PFSK-1 (cell line): Measurements from ENCODE around the gene ENOPH1.

ENCODE experiments used
- FOXP2 ChIP-seq: optimal IDR thresholded peaks from 2 replicates; pipeline ENCODE3; 2011; ENCODE audit warnings: borderline replicate concordance, control low read depth, inconsistent platforms; ENCODE audit not compliant: insufficient read depth; ENCODE audit errors: extremely low read length, extremely low read depth
- POLR2AphosphoS5 ChIP-seq: IDR thresholded peaks from 2 replicates; pipeline ENCODE4 v1.6.1; 2012; ENCODE audit warnings: low read depth, mild to moderate bottlenecking, control low read depth, low read length, moderate library complexity
- REST ChIP-seq, 2 experiments: IDR thresholded peaks; 2 replicates each; pipeline versions ENCODE4 v1.6.1 to v1.8.0; 2011 to 2012; ENCODE audit warnings: low read depth in 2 of 2, low read length in 2 of 2, control low read depth in 1 of 2, inconsistent platforms in 1 of 2, mild to moderate bottlenecking in 1 of 2, moderate library complexity in 1 of 2; ENCODE audit not compliant: insufficient read depth in 1 of 2
- SIN3A ChIP-seq: IDR thresholded peaks from 2 replicates; pipeline ENCODE4 v1.6.1; 2012; ENCODE audit warnings: mild to moderate bottlenecking, low read length, moderate library complexity, borderline replicate concordance; ENCODE audit not compliant: insufficient read depth
- TAF1 ChIP-seq: IDR thresholded peaks from 2 replicates; pipeline ENCODE4 v1.6.1; 2012; ENCODE audit warnings: low read length, control low read depth, borderline replicate concordance; ENCODE audit not compliant: insufficient read depth

Gene ENOPH1

GRCh38 chr4:82499738-82500434 is 69.5 kb downstream of the ENOPH1 start:
- no peak for TF ChIP-seq REST (IDR thresholded peaks at IDR 0.05; ENCODE audit: insufficient read depth in 1 of 2, low read depth in 2 of 2, low read length in 2 of 2)
- no peak for TF ChIP-seq SIN3A
- TF ChIP-seq POLR2AphosphoS5: no peak
- TF ChIP-seq FOXP2: no peak
- no peak for TF ChIP-seq TAF1

DNA sequence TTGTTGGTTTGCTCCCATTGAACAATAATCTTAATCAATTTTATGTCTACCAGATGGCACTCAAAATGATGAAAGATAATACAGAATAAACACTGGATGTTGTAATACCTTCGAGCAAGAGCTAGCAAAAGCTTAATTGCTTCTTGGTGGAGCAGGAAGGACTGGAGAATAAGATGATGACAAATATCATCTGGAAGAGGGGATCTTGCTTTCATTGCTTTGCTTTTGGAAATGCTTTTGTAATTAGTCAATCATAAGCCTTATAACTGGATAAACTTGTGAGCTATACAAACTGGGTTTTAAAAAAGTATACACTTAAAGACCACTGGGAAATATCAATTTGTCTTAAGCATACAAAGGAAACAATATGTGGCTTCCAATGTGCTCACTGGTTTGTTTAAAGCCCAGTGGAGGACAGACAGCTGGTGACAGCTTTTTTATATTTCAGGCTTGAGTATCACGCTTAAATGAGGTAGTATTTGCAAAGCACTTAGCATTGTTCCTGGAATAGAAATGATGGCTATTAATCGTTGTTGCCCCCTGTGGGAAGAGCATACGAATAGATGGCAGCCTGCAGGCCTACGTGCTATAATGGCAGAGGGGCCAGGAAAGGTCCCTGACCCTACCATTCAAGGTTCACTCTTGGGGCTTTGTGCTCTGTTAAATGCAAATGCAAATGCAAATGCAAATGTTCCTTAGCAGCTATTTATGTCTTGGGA is 70.2 kb downstream of the ENOPH1 start:
- TF ChIP-seq POLR2AphosphoS5 (no peak), SIN3A (no peak), REST (IDR thresholded peaks at IDR 0.05; ENCODE audit: insufficient read depth in 1 of 2, low read depth in 2 of 2, low read length in 2 of 2) (no peak), TAF1 (no peak), FOXP2 (no peak)

DNA sequence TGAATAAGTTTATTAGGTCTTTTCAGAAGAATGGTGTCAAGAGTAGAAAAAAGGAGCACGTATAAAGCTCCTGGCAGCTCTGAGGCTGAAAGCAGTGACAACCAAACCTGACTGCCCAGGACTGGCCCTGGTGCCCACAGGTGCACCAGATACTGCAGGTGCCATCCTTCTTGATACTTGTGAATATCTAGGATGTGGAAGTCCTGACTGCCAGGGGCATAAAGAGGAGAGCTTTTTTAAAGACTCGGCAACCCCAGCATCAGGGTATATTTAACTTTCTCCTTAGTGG is 70.7 kb downstream of the ENOPH1 start:
- TF ChIP-seq POLR2AphosphoS5 (no peak), FOXP2 (no peak), TAF1 (no peak), REST (IDR thresholded peaks at IDR 0.05; ENCODE audit: insufficient read depth in 1 of 2, low read depth in 2 of 2, low read length in 2 of 2) (no peak), SIN3A (no peak)

GRCh38 chr4:82508011-82508410 is 77.6 kb downstream of the ENOPH1 start:
- no peak for TF ChIP-seq REST (IDR thresholded peaks at IDR 0.05; ENCODE audit: insufficient read depth in 1 of 2, low read depth in 2 of 2, low read length in 2 of 2)
- no peak for TF ChIP-seq SIN3A
- no peak for TF ChIP-seq FOXP2
- no peak for TF ChIP-seq POLR2AphosphoS5
- no peak for TF ChIP-seq TAF1
